ENCODE measurements around the gene PRSS38. TPM values are rescaled to one million over a fixed set of nuclear protein-coding genes. Genes with fewer than 3 reads are reported as not detected.
"Not testable (repeated sequence)": the region's sequence is repeated elsewhere in the genome, so short reads cannot be mapped to it uniquely, and the experiment has no call there.

Gene PRSS38
- total and polyA plus RNA-seq, 2 donors (not counting 3 experiments of a cell fraction or from before 2014, with no cell fraction given): not detected

GRCh38 chr1:227846265-227846858 lies 30.9 kb downstream of the PRSS38 start:
- Histone ChIP-seq H3K4me1 (ENCODE audit: control insufficient read depth, extremely low read depth, insufficient read depth, low read length) (no peaks in the 10 kb centered on the region), H3K9ac (replicated peaks; ENCODE audit: extremely low read depth, insufficient read depth, low read length) (no peak overlapping the region), H3K4me3 (replicated peaks in 1 of 3; ENCODE audit: insufficient read depth in 1 of 3, low read depth in 1 of 3, low read length in 3 of 3) (no peak overlapping the region), H3K79me2 (ENCODE audit: control insufficient read depth, insufficient read depth, low read length) (no peaks in the 10 kb centered on the region), H4K20me1 (replicated peaks; ENCODE audit: control insufficient read depth, extremely low read depth, insufficient read depth, low read length) (no peaks in the 10 kb centered on the region), H3K4me2 (ENCODE audit: insufficient read depth, low read length) (no peak overlapping the region), H3K27ac (ENCODE audit: insufficient read depth, low read depth, low read length) (no peak overlapping the region), H3K27me3 (ENCODE audit: control insufficient read depth in 2 of 2, insufficient read depth in 2 of 2, low read length in 2 of 2) (no peaks in the 10 kb centered on the region), H3K9me1 (replicated peaks; ENCODE audit: control insufficient read depth, extremely low read depth, insufficient read depth, low read length) (no peaks in the 10 kb centered on the region), H3K9me3 (replicated peaks; ENCODE audit: control insufficient read depth, insufficient read depth, low read length) (no peaks in the 10 kb centered on the region), H2AFZ (ENCODE audit: low read depth, low read length) (no peak overlapping the region), H3K36me3 (ENCODE audit: control insufficient read depth in 2 of 2, extremely low read depth in 1 of 2, insufficient read depth in 2 of 2, low read length in 2 of 2) (no peaks in the 10 kb centered on the region)
- BruUV-seq (replicated peaks): no TSS peak
- intact Hi-C loops (cut with micrococcal nuclease): no loop called here
- CTCF ChIA-PET: interaction anchor here (1.9 kb wide), 1 partner anchor 11 kb away, joined by 5 read pairs; no protein-coding TSS in a partner anchor
- no peak for TF ChIP-seq FOS (IDR thresholded peaks at IDR 0.05; ENCODE audit: borderline replicate concordance, insufficient read depth, low read length)
- TF ChIP-seq EZH2 (IDR thresholded peaks at IDR 0.05; ENCODE audit: borderline replicate concordance, low read depth, low read length, severe bottlenecking): no peak
- TF ChIP-seq JUN (IDR thresholded peaks at IDR 0.05; ENCODE audit: borderline replicate concordance, insufficient read depth, insufficient read length, low read depth): no peak
- no peak for TF ChIP-seq MYC (IDR thresholded peaks at IDR 0.05; ENCODE audit: low read depth, low read length)
- no peak for TF ChIP-seq POLR2AphosphoS5 (IDR thresholded peaks at IDR 0.05; ENCODE audit: insufficient read depth, low read depth, low read length)
- no peak for TF ChIP-seq CTCF (IDR thresholded peaks at IDR 0.05; ENCODE audit: extremely low read depth in 1 of 2, insufficient read depth in 1 of 2, low read depth in 1 of 2, low read length in 2 of 2)
- no peak for TF ChIP-seq MAX (IDR thresholded peaks at IDR 0.05; ENCODE audit: insufficient read depth, insufficient read length)
- no peak for TF ChIP-seq GATA2 (IDR thresholded peaks at IDR 0.05; ENCODE audit: insufficient read depth, insufficient read length, low read depth, low read length)
- TF ChIP-seq POLR2A (IDR thresholded peaks at IDR 0.05; ENCODE audit: low read depth, low read length): no peak
- DNase-seq (ENCODE audit: low read depth, low spot score) (no peak), FAIRE-seq (no peak)
- POLR2A ChIA-PET: no interaction called here
- dilution Hi-C loops (cut with MboI; ENCODE audit: extremely low pct_ligation_motif_present, low sequenced_read_pairs): no loop called here

GRCh38 chr1:227847046-227847445 lies 31.6 kb downstream of the PRSS38 start:
- H3K27ac ChIP-seq (ENCODE audit: insufficient read depth, low read depth, low read length); H3K4me2 ChIP-seq (ENCODE audit: insufficient read depth, low read length); FAIRE-seq; H2AFZ ChIP-seq (ENCODE audit: low read depth, low read length); POLR2A ChIA-PET; H3K79me2 ChIP-seq (ENCODE audit: control insufficient read depth, insufficient read depth, low read length); H3K36me3 ChIP-seq (ENCODE audit: control insufficient read depth in 2 of 2, extremely low read depth in 1 of 2, insufficient read depth in 2 of 2, low read length in 2 of 2); H3K9me1 ChIP-seq (replicated peaks; ENCODE audit: control insufficient read depth, extremely low read depth, insufficient read depth, low read length); H4K20me1 ChIP-seq (replicated peaks; ENCODE audit: control insufficient read depth, extremely low read depth, insufficient read depth, low read length); intact Hi-C loops (cut with micrococcal nuclease); H3K9me3 ChIP-seq (replicated peaks; ENCODE audit: control insufficient read depth, insufficient read depth, low read length); BruUV-seq (replicated peaks); H3K27me3 ChIP-seq (ENCODE audit: control insufficient read depth in 2 of 2, insufficient read depth in 2 of 2, low read length in 2 of 2); H3K4me1 ChIP-seq (ENCODE audit: control insufficient read depth, extremely low read depth, insufficient read depth, low read length); H3K9ac ChIP-seq (replicated peaks; ENCODE audit: extremely low read depth, insufficient read depth, low read length); DNase-seq (ENCODE audit: low read depth, low spot score); dilution Hi-C loops (cut with MboI; ENCODE audit: extremely low pct_ligation_motif_present, low sequenced_read_pairs); H3K4me3 ChIP-seq (replicated peaks in 1 of 3; ENCODE audit: insufficient read depth in 1 of 3, low read depth in 1 of 3, low read length in 3 of 3): not testable (repeated sequence)
- CTCF ChIA-PET: interaction anchor here (1.9 kb wide), 1 partner anchor 10 kb away, joined by 5 read pairs; no protein-coding TSS in a partner anchor
